DMS53 treated with DMSO at 0.1 percent for 48 hours (cell line): ENCODE data around the gene PTPRF.
A peak's percentile ranks its signal among the peaks of the same experiment; 100 is the strongest.
"Not testable (repeated sequence)": the region's sequence is repeated elsewhere in the genome, so short reads cannot be mapped to it uniquely, and the experiment has no call there.

Experiments used
- DNase-seq: peaks from one replicate; lab custom pipeline; 2025; ENCODE audit not compliant: unreplicated experiment; lab: John Stamatoyannopoulos, UW

PTPRF gene

DNA sequence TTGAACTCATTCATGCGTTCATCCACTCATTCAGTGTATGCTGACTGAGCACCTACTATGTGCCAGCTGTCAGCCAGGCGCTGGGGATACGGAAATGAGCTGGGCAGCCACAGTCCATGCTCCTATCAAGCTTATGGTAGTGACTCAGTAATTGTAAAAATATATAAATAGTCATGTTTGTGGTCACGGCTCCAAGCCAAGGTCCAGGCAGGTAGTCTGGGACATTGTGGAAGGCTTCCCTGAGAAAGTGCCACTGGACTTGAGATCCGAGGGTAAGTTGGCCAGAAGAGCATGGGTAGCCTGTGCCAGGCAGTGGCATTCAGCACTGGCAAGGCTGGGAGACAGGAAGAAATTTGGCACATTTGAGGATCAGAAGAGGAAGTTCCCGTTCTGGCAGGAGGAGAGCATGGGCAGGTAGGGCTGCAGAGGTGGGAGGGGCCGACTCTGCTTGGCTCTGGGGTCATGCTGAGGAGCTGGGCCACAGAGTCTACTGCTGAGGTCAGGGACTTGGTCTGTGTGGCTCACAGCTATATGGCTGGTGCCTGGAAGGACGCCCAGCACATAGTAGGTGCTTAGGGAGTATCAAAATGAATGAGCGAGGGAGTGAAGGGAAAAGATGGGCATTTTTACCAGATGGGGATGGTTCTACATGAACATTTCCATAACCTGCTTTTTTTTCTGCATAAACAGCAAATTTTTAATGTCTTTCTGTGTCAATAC lies 6.9 kb downstream of the PTPRF start:
- DNase-seq = no peak

DNA sequence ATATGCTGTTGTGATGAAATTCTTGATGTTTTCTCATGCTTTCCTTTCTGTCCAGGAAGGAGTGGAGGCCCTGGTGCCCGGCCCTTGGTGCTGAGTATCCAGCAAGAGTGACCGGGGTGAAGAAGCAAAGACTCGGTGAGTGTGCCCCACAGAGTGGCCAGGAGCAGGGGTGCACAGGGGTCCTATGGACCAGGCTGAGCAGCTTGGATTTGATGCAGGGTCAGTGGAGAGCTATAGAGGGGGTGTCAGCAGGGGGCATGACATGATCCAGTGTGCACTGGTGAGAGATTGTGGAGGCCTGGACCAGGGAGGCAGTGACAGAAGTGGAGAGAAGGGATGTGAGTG lies 7.4 kb downstream of the PTPRF start:
- DNase-seq = no peak

DNA sequence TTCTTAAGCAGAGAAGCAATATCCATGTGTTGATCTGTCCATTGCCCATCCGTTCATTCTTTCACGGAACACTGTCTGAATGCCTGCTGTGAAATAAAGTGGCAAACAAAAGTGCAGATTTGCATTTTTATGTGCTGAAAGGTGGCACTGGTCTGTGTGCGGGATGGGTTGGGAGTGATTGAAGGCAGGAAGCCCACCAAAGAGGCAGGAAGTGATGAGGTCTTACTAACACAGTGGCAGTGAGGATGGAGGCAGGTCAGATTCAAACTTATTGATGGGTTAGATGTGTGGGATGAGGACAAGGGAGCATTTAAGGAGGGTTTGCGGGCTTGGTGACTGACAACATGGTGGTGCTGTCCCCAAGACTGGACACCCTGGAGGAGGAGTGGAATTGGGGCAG lies 8.3 kb downstream of the PTPRF start:
- no peak for DNase-seq

DNA sequence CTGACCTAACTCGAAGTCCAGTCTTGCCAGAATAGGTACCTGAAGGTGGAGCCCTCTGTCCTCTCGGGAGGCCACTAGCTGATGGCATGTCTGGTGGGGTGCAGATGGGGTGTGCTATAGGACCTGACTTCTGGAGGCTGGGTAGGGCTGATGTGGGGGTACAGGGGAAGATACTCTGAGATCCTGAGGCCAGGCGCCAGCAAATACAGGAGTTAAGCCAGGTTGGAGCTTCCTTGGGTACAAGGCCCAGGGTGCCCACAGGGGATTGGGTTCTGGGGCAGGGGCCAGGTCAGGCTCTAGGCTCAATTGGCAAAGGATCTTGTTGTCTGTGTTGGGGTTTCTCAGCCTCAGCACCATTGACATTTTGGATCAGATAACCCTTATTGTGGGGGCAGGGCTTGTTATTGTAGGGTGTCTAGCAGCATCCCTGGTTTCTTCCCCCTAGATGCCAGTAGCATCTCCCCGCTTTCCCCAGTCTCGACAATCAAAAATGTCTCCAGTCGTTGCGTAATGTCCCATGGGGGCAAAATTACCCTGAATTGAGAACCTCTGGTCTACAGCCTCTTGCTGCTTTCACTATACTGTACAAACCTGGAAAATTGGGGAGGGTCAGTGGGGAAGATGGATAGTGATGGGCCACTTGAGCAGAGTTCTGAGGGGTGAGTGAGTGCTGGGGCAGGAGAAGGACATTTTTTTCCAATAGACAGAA lies 9.2 kb downstream of the PTPRF start:
- DNase-seq = no peak

DNA sequence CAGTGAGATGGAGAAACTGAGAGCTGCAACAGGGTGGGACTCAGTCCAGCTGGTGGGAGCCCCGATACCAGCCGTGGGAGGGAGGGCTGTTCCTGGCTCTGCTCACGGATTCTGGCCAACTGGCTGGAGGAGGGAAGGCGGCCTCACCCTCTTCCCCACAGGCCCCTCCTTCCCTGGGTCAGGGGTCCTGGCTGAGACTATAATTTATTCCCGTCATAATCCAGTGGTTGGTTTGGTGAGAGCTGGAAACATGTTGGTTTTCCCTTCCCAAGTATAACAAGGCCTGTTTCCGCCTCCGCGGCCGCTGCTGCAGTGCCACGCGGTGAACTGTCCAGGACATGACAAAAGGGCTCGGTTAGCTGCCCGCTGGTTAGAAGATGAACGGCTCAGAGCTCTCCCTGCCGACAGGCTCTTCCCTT lies 10.0 kb downstream of the PTPRF start:
- DNase-seq = no peak

DNA sequence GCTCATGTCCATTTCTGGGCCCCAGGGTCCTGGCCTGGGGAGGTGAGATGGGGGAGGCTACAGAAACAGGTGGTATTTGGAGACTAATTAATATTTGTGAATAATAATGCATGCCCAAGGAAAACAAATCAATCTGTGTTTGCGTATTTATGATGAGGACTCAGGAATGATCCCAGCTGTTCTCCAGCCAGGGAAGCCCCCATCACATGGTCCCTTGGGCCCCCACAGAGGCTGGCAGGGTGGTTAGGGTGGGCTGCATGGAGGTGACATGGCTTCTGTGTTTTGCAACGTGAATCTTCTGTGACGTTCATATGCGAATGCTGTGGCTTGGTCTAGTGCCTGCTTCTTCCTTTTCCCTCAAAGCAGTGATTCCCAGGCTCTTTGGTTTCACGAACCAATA lies 10.5 kb downstream of the PTPRF start:
- DNase-seq = no peak

DNA sequence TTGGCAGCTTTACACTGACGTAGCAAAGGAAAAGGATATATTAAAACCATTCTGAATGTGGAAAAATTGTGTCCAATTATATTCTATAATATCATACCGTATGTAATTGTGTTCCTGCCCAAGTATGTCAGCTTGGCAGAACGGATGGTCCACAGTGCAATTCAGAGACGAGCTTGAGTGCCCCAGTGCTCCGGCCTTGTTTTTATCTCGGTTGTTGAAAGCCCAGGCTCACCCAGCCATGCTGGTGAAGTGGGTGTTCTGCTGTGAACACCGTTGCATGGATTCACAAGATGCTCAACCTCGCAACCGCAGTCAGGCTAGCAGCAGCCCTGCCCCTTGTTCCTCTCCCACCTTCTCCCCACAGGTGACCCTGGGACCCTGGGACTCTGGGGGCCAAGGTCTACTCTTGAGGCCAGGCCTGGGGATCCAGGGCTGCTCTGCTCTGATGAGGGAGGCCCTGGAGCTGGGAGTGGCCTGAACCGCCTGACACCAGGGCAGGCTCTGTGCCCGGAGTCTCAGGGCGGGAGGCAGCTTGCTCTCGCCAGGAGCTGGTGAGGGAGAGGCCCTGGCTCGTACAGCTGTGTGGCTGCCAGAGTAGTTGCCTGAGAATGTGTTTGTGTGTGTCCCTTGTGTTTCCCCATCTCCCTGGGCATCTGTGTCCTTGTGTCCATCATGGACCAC lies 11.2 kb downstream of the PTPRF start:
- DNase-seq = no peak

DNA sequence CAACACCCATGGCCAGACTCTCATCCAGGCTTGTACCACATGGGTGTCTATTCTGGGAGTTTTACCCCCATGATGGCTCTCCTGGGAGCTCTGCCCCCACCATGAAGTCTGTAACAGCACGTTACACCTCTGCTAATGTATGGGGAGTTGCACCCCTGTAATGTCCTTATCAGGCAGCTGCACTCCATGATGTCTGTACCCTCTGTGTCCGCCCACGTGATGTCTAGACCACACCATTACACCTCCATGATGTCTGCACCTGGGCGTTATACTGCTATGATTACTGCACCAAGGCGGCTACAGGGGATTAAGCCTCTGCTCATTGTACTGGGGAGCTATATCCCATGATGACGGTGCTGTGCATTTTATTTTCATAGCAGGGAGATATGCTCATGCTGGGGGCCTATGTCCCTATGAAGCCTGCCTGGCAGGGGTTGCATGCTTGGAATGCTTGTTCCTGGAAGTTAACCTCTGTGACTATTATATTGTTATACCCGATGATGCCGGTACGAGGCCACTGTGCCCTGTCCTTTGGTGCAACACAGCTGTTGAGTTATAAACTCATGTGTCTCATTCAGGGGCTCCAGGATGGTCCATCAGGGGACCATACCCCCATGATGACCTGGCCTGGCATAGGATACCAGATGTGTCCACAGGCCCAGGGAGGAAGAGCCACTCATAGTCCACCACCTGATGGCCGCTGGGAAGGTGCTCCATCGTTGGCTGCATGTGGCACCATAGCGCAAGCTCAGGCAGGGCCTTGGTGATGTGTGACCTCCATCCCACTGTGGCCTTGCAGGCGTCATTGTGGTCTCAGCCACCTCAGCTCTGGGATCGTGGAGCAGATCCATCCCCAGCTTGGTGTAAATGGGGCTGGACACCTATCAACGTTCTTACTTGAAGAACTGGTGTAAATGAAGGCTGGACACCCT lies 12.1 kb downstream of the PTPRF start:
- no peak for DNase-seq

DNA sequence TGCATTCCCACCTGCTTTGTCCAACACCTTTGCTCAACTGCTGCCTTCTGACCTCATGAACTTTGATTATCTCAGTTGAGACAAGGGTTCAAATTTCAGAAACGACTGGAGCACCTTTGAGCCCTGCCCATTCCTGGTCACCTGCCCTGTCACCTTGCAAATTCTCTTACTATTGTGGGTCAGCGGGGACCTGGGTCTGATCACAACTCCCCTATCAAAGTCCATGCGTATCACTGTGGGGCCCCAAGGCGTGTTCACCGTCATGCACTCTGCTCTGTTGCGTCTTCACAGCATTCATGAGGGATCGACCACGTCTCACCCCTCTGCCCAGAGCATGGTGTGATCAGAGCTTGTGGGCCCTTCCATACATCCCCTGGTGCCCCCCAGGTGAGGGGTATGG lies 12.9 kb downstream of the PTPRF start:
- DNase-seq = no peak

DNA sequence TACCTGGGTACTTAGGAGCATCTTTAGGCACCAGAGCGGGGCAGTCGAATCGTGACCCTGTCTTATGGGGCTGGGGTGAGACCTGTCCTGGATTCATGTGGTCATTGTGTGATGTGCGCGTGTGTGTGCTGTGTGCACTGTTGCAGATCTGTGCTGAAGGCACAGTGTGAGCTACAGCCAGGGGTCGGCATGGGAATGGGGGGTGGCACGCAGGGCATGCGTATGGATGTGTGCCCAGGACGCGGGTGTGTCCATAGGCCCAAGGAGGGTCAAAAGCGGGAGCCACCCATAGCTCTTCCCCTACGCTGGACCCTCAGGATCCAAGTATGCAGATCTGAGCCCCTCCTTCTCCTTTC lies 14.6 kb downstream of the PTPRF start:
- DNase-seq = no peak

DNA sequence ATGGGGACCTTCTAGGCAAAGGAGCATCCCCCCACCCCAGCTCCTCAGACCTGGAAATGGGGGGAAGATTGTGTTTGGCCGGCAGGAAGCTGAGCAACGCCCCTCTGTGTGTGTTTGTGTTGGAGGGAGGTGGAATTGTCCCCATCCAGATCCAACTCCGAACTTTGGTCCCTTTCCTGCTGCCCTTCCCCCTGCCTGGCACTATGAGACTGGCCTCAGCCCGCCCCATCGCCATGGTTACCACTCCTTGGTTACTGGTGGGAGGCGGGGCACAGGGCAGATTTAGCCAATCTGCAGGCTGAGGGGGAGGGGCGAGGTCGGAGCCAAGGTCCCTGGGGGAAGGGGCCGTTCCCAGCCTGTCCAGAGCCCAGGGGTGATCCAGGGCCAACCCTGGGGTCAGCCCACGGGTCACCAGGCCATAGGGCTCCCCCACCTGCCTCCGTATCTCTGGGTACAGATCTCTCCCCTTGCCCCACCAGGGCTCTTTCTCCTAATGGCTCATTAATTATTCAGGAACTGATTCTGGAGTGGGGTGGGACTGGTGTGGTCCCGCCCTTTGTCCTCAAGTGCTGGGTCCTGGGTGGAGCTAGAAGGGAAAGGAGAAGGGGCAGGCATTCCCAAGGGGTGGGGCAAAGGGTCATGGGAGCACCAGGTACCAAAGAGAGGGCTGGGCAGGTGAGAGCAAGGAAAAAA lies 15.2 kb downstream of the PTPRF start:
- DNase-seq = peak; percentile 94

DNA sequence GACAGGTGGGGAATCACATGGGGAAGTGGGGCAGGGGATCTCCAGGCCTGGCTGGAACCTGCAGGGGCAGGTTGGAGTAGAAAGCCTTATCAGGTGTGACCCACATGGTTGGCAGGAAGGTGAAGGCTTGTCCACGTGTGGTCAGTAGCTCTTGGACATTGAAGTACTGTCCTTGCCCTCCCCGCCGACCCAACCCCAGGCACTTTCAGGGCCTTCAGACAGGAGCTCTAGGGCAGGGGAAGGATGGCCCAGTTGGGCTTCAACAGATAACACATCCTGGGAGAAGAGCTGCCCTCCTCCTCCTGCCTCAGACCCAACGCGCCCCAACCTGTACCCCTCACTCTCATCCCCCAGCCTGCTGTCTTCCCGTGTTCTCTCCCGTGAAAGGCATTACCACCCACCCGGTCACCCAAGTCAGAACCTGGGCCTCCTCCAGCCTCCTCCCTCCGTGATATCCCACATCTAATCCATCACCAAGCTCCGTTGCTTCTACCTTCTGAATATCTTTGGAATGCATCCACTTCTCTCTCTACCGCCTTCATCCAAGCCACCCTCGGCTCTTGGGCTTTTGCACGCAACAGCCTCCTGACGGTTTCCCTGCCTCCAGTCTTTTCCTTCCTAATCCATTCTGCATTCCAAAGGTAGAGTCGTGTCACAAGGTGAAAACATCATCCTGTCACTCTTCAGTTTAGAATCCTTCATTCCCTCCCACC lies 15.9 kb downstream of the PTPRF start:
- no peak for DNase-seq

DNA sequence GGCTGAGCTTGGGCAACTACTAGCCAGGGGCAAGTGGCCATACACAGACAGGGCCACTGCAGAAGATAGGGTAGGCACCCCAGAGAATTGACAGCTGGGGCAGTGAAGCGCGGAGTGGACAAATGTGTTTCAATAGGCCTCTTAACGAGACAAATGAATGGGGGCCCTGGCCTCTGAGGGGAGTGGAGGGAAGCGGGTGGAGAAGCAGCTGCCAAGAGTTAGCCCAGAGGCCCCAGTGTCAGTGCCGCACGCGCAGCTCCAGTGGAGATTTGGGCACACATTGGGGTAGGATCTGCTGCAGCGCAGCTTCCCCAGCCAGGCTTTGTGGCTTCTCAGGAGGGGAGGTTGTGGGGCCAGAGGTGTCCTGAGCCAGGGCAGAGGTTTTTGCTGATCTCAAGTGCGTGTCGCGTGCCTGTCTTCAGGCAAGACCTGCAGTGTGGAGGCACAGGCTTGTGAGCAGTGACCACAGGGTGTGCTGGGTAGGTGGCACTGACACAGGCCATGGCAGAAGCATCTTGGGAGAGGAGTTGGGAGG lies 16.9 kb downstream of the PTPRF start:
- DNase-seq = no peak

DNA sequence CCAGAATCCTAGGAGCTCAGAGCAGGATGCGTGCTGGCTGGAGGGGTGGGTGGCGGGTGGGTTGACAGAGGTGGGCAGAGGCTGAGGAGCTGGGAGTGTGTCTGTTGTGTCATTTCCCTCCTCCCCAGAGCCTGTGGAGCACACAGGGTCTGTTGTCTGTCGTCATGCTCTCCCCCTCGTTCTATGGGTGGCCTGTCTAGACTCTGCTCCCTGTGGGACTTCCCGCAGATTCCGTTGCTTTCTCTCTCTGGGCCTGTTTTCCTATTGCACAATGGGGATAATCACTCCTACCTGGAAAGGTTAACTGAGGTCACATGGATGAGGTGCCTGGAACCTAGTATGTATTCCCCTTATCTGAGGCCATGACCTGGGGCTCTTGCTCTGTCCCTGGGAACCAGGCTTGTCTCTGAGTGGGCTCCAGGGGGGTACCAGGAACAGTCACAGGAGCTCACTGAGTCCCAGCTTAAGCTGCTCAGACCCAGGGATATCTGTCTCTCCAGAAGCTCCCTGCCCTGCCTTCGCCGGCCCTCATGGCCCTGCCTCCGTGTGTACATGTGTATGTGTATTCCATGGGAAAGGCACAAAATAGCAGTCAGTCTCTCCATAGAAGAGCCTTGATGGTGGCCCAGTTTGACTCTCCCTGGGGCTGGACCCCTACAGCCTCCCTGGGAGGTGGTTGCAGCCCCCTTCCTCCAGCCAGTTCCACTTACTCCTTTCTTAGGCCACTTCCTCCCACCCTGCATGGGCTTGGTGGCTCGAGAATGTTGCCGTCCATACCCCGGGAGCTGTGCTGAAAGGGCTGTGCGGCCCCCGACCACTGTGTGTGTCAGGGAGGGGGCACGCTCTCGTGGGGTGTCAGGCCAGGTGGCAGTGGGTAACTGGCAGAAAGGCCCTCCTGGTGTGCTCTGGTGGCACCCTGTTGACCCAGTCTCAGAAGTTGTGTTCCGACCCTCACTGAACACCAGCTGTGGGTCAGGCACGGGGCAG lies 17.9 kb downstream of the PTPRF start:
- DNase-seq = no peak

DNA sequence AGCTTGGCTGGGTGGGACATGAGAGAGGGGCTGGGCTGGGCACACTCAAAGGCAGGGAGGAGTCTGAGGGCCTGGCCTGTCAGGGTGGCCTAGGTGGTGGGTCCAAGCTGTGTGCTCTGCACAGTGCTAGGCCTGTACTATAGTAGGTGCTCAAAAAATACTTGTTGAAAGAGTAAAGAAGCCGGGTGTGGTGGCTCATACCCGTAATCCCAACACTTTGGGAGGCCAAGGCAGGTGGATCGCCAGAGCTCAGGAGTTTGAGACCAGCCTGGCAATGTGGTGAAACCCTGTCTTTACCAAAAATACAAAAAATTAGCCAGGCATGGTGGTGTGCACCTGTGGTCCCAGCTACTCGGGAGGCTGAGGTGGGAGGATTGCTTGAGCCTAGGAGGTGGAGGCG lies 18.7 kb downstream of the PTPRF start:
- not testable (repeated sequence) for DNase-seq

DNA sequence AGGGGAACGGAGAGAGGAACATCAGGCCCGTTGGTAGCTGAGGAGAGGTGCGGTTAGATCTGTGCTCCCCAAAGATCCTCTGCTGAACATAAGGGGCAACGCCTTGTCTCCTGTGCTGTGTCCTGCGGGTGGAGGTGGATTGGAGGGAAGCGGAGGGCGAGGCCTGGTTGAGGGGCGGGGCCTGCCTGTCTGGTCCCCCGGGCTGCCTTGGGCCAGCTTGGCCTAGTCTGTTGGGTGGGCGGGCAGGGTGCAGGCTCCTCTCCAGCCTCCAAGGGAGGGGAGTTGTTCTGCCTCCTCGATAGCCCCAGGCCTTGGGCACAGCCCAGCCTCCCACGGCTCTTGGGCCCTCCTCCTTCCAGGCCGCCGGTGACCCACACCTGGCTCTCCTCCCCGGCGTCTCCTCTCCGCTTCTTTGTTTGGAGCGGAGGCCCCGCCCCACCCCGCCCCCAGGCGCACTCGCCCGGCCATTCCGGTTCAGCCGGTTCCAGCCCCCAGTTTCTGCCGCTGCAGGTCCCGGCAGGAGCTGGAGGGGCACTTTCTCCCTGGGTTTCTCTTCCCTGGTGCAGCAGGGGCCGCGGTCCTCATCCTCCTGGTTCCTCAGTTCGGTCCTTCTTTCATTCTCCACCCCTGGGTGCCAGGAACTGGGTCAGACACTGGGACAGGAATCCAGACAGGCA lies 19.4 kb downstream of the PTPRF start:
- peak; percentile 90 for DNase-seq

DNA sequence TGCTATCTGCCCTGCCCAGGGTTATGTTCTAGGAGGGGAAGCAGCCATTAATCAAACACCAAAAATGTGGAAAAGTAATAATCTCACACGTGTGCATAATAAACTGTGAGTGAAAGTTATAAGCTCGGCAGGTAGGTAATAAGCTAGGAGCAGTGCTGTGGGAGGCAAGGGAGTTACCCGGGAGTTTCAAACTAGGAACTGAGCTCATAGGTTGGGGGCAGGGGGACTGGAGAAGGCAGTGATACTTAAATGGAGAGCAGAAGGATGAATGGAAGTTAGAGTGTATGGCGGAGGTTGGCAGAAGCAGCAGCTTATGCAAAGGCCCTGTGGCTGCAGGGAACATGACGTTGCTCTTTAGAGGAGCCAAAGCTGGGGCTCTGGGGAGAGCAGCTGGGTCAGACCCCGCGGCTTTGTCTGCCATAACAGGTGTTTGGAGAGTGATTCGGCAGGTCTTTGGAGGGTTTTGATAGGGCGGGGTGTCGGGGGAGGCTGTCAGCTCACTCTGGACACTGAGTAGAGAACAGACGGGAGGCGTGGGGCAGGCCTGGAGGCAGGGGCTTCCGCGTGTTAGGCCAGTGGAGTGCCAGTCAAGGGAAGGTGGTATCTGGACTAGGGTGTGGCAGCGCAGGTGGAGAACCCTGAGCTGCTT lies 20.0 kb downstream of the PTPRF start:
- no peak for DNase-seq
